GM19351 (cell line): ENCODE data around the gene CBX6.
"Not testable (repeated sequence)": the region's sequence is repeated elsewhere in the genome, so short reads cannot be mapped to it uniquely, and the experiment has no call there.

Experiments
- ATAC-seq: cut with Tn5 transposase; IDR thresholded peaks from one replicate; pipeline ENCODE4 v1.9.1; 2021; ENCODE audit warnings: mild to moderate bottlenecking, moderate library complexity; ENCODE audit not compliant: unreplicated experiment

CBX6 gene

GRCh38 chr22:38861170-38861876 is 10.7 kb downstream of the CBX6 start:
- no peak for ATAC-seq

- no peak for ATAC-seq
Observed at GRCh38 chr22:38860283-38861169, 11.5 kb downstream of the CBX6 start.

GRCh38 chr22:38859581-38860282 is 12.3 kb downstream of the CBX6 start:
- ATAC-seq = no peak

- ATAC-seq = no peak
Observed at GRCh38 chr22:38858492-38858891, 13.5 kb downstream of the CBX6 start.

- not testable (repeated sequence) for ATAC-seq
Observed at GRCh38 chr22:38854476-38854875, 17.5 kb downstream of the CBX6 start.

- not testable (repeated sequence) for ATAC-seq
Observed at GRCh38 chr22:38853883-38854282, 18.1 kb downstream of the CBX6 start.

GRCh38 chr22:38853196-38853651 is 18.8 kb downstream of the CBX6 start:
- no peak for ATAC-seq

- no peak for ATAC-seq
Observed at GRCh38 chr22:38852522-38852921, 19.5 kb downstream of the CBX6 start.

GRCh38 chr22:38850941-38851849 is 20.8 kb downstream of the CBX6 start:
- ATAC-seq = no peak

GRCh38 chr22:38850399-38850798 is 21.6 kb downstream of the CBX6 start:
- ATAC-seq = no peak

- no peak for ATAC-seq
Observed at GRCh38 chr22:38849811-38850210, 22.2 kb downstream of the CBX6 start.

- ATAC-seq = no peak
Observed at GRCh38 chr22:38846412-38846811, 25.6 kb downstream of the CBX6 start.

GRCh38 chr22:38845004-38845740 is 26.8 kb downstream of the CBX6 start:
- ATAC-seq = no peak

GRCh38 chr22:38844315-38845003 is 27.6 kb downstream of the CBX6 start:
- no peak for ATAC-seq

GRCh38 chr22:38843657-38844314 is 28.2 kb downstream of the CBX6 start, which contains the start of gene NPTXR:
NPTXR (minus strand) TSS chr22:38844028.
- no peak for ATAC-seq

- no peak for ATAC-seq
Observed at GRCh38 chr22:38843201-38843656, 28.8 kb downstream of the CBX6 start.

- no peak for ATAC-seq
Observed at GRCh38 chr22:38842512-38843200, 29.4 kb downstream of the CBX6 start.

GRCh38 chr22:38841635-38842034 is 30.4 kb downstream of the CBX6 start:
- no peak for ATAC-seq
